HepG2 (cell line): Measurements from ENCODE around the gene TMED3. TPM values are rescaled to one million over a fixed set of nuclear protein-coding genes. Genes with fewer than 3 reads are reported as not detected.

Experiments
- ATF7 ChIP-seq, 2 experiments: fragments of 450-650 bp in 1 of 2; sonication (generic) in 1 of 2; formaldehyde crosslinking in 1 of 2; IDR thresholded peaks; 2 replicates each; pipeline versions ENCODE4 v1.4.0 to v1.6.1; 2016 to 2020; ENCODE audit warnings: antibody characterized with exemption in 1 of 2, mild to moderate bottlenecking in 1 of 2, missing genetic modification reagents in 1 of 2
- DMAP1 ChIP-seq: IDR thresholded peaks from 2 replicates; pipeline ENCODE4 v1.6.1; 2016
- FOXM1 ChIP-seq: sonication (generic); formaldehyde crosslinking; IDR thresholded peaks from 2 replicates; pipeline ENCODE4 v1.5.0; 2020; ENCODE audit warnings: missing genetic modification reagents
- GTF2F1 ChIP-seq: fragments of 150-350 bp; IDR thresholded peaks from 2 replicates; pipeline ENCODE4 v1.6.1; 2014; ENCODE audit warnings: low read length
- NR2F1 ChIP-seq, 2 experiments: fragments of 450-650 bp in 1 of 2; formaldehyde crosslinking in 1 of 2; IDR thresholded peaks; 2 replicates each; pipeline versions ENCODE4 v1.5.0 to v1.6.1; 2016 to 2020; ENCODE audit warnings: mild to moderate bottlenecking in 1 of 2, missing compliant biosample characterization in 1 of 2, missing genetic modification reagents in 1 of 2, moderate library complexity in 1 of 2
- SMARCC2 ChIP-seq: fragments of 450-650 bp; IDR thresholded peaks from 2 replicates; pipeline ENCODE4 v1.6.1; 2017; ENCODE audit warnings: antibody characterized with exemption, mild to moderate bottlenecking
- SP1 ChIP-seq, 2 experiments: fragments of 450-650 bp in 1 of 2; sonication (generic) in 1 of 2; formaldehyde crosslinking in 1 of 2; IDR thresholded peaks; 2 replicates each; pipeline versions ENCODE4 v1.4.0 to v1.6.1; 2016 to 2020; ENCODE audit warnings: missing genetic modification reagents in 1 of 2
- SRY ChIP-seq: sonication (generic); formaldehyde crosslinking; IDR thresholded peaks from 2 replicates; pipeline ENCODE4 v1.8.0; 2022; ENCODE audit warnings: mild to moderate bottlenecking, missing genetic modification reagents
- TOPORS ChIP-seq: sonication (generic); formaldehyde crosslinking; IDR thresholded peaks from 2 replicates; pipeline ENCODE4 v1.8.0; 2023; ENCODE audit warnings: mild to moderate bottlenecking, missing genetic modification reagents
- ZNF251 ChIP-seq: sonication (generic); formaldehyde crosslinking; IDR thresholded peaks from 2 replicates; pipeline ENCODE4 v1.9.0; 2021; ENCODE audit warnings: mild to moderate bottlenecking, missing genetic modification reagents
- ZNF607 ChIP-seq: sonication (generic); formaldehyde crosslinking; IDR thresholded peaks from 2 replicates; pipeline ENCODE4 v1.5.1; 2020; ENCODE audit warnings: missing genetic modification reagents, mild to moderate bottlenecking, borderline replicate concordance
- ZNF660 ChIP-seq: sonication (generic); formaldehyde crosslinking; IDR thresholded peaks from 2 replicates; pipeline ENCODE4 v1.5.1; 2020; ENCODE audit warnings: mild to moderate bottlenecking, low read depth, missing genetic modification reagents, borderline replicate concordance
- polyA plus RNA-seq, 8 experiments: library from polyadenylated mRNA; depleted of rRNA in 3 of 8; stranded (reverse) in 7 of 8; unstranded in 1 of 8; fragments of >200 nt; fragmentation: Illumina TruSeq in 4 of 8; extraction: Trizol in 4 of 8; gene quantifications; 2 replicates each; pipeline versions ENCODE4 v1.2.1 to v1.2.3, GENCODE V29; 2011 to 2016; ENCODE audit warnings: low read depth in 4 of 8, missing spikeins in 1 of 8, mixed read lengths in 1 of 8; ENCODE audit not compliant: insufficient read depth in 1 of 8
- total RNA-seq, 5 experiments: library from RNA; depleted of rRNA; stranded (reverse); fragments of >200 nt; fragmentation: Illumina TruSeq; extraction: Trizol; gene quantifications; 2 replicates each; pipeline ENCODE4 v1.2.3, GENCODE V29; 2016; ENCODE audit warnings: low read depth in 1 of 5
- TF ChIP-seq, protein P1 (sequence below), 2 experiments: fragments of 450-650 bp in 1 of 2; sonication (generic) in 1 of 2; formaldehyde crosslinking in 1 of 2; IDR thresholded peaks; 2 replicates each; pipeline versions ENCODE4 v1.6.1 to v1.8.0; 2016 to 2022; ENCODE audit warnings: antibody characterized with exemption in 1 of 2, mild to moderate bottlenecking in 1 of 2, missing genetic modification reagents in 1 of 2
- TF ChIP-seq, protein P2 (sequence below): sonication (generic); formaldehyde crosslinking; IDR thresholded peaks from 2 replicates; pipeline ENCODE4 v1.4.0; 2020; ENCODE audit warnings: missing genetic modification reagents
- TF ChIP-seq, protein P3 (sequence below): sonication (generic); formaldehyde crosslinking; IDR thresholded peaks from 2 replicates; pipeline ENCODE4 v1.4.0; 2020; ENCODE audit warnings: missing genetic modification reagents

The TMED3 gene
- total and polyA plus RNA-seq, 2 of the 13 experiments (the other 11 are each of a cell fraction or from before 2014, with no cell fraction given) = 125 to 155 TPM

DNA sequence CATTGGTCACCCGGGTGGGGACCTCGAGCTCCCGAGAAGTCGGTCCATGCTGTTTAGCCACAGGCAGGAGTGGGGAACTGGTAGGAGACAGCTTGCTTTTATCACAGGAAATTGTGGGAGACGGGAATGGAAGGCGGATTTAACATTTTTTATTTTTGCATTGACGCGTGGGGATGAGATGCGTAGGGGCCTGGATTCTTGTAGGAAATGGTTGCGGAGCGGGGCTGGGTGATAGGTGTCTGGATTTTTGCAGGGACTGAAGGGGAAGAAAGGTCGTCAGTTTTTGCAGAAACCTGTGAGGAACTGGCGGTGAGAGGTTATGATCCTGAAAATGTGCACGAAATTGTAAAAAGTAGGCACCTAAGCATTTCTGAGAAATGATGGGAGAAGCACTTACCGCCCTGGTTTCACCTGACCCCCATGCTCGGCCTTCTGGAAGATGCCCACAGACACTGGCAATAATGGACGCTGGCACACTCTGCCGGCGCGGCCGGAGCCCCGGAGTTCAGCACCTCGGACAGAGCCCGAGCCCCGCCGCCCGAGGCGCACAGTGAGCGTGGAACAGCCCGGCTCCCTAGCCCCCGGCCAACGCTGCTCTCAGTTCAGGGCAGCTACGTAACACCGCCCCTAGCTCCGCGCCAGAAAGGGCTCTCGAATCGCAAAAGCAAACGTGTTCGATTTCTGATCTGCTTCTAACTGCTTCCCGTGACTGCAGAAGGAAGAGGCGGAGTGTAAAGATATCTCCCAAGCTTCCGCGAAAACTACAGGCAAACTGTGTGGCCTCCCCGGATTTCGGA, 27.5 kb upstream of the TMED3 start (continued):
- TF ChIP-seq, protein P1, sequence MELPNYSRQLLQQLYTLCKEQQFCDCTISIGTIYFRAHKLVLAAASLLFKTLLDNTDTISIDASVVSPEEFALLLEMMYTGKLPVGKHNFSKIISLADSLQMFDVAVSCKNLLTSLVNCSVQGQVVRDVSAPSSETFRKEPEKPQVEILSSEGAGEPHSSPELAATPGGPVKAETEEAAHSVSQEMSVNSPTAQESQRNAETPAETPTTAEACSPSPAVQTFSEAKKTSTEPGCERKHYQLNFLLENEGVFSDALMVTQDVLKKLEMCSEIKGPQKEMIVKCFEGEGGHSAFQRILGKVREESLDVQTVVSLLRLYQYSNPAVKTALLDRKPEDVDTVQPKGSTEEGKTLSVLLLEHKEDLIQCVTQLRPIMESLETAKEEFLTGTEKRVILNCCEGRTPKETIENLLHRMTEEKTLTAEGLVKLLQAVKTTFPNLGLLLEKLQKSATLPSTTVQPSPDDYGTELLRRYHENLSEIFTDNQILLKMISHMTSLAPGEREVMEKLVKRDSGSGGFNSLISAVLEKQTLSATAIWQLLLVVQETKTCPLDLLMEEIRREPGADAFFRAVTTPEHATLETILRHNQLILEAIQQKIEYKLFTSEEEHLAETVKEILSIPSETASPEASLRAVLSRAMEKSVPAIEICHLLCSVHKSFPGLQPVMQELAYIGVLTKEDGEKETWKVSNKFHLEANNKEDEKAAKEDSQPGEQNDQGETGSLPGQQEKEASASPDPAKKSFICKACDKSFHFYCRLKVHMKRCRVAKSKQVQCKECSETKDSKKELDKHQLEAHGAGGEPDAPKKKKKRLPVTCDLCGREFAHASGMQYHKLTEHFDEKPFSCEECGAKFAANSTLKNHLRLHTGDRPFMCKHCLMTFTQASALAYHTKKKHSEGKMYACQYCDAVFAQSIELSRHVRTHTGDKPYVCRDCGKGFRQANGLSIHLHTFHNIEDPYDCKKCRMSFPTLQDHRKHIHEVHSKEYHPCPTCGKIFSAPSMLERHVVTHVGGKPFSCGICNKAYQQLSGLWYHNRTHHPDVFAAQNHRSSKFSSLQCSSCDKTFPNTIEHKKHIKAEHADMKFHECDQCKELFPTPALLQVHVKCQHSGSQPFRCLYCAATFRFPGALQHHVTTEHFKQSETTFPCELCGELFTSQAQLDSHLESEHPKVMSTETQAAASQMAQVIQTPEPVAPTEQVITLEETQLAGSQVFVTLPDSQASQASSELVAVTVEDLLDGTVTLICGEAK (IDR thresholded peaks at IDR 0.05) = no peak
- TF ChIP-seq, protein P1 (CRISPR knock-in tag; IDR thresholded peaks at IDR 0.05) = no peak
- TF ChIP-seq GTF2F1 (no peak), ZNF251 (no peak), SP1 (IDR thresholded peaks at IDR 0.05) (no peak), SP1 (CRISPR knock-in tag; IDR thresholded peaks at IDR 0.05) (no peak), ZNF607 (CRISPR knock-in tag) (peak; percentile 77; the same call in 1 of the 2 replicates), ATF7 (IDR thresholded peaks at IDR 0.05) (no peak), ATF7 (CRISPR knock-in tag; IDR thresholded peaks at IDR 0.05) (no peak), DMAP1 (CRISPR knock-in tag) (no peak), NR2F1 (CRISPR knock-in tag; IDR thresholded peaks at IDR 0.05) (no peak), SMARCC2 (no peak), SRY (CRISPR knock-in tag) (peak; percentile 77; the same call in 1 of the 2 replicates), ZNF660 (CRISPR knock-in tag) (no peak), FOXM1 (CRISPR knock-in tag) (no peak), TOPORS (CRISPR knock-in tag) (no peak)
- TF ChIP-seq, protein P2, sequence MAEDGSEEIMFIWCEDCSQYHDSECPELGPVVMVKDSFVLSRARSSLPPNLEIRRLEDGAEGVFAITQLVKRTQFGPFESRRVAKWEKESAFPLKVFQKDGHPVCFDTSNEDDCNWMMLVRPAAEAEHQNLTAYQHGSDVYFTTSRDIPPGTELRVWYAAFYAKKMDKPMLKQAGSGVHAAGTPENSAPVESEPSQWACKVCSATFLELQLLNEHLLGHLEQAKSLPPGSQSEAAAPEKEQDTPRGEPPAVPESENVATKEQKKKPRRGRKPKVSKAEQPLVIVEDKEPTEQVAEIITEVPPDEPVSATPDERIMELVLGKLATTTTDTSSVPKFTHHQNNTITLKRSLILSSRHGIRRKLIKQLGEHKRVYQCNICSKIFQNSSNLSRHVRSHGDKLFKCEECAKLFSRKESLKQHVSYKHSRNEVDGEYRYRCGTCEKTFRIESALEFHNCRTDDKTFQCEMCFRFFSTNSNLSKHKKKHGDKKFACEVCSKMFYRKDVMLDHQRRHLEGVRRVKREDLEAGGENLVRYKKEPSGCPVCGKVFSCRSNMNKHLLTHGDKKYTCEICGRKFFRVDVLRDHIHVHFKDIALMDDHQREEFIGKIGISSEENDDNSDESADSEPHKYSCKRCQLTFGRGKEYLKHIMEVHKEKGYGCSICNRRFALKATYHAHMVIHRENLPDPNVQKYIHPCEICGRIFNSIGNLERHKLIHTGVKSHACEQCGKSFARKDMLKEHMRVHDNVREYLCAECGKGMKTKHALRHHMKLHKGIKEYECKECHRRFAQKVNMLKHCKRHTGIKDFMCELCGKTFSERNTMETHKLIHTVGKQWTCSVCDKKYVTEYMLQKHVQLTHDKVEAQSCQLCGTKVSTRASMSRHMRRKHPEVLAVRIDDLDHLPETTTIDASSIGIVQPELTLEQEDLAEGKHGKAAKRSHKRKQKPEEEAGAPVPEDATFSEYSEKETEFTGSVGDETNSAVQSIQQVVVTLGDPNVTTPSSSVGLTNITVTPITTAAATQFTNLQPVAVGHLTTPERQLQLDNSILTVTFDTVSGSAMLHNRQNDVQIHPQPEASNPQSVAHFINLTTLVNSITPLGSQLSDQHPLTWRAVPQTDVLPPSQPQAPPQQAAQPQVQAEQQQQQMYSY (CRISPR knock-in tag) = 0 out of 2 replicates have a peak, but pooled peaks have one; percentile 54
- TF ChIP-seq, protein P3, sequence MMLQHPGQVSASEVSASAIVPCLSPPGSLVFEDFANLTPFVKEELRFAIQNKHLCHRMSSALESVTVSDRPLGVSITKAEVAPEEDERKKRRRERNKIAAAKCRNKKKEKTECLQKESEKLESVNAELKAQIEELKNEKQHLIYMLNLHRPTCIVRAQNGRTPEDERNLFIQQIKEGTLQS = peak; percentile 60; the same call in 1 of the 2 replicates
